Esophagus mucosa (tissue), 1 donor: Measurements from ENCODE around the gene NOM1. TPM values are rescaled to one million over a fixed set of nuclear protein-coding genes. Genes with fewer than 3 reads are reported as not detected.

Experiments used
- ATAC-seq: fragments of 200-7000 bp; cut with Tn5 transposase; one replicate; pipeline ENCODE4 v1.9.1; 2020
- total RNA-seq: library from RNA; stranded (reverse); gene quantifications from one replicate; pipeline ENCODE4 v1.2.4, GENCODE V29; 2023
- donor health status: DM: yes; HTN: yes; CAD: no.

The NOM1 gene
- total RNA-seq, 1 donor from 2014 or later = 11.9 TPM

- ATAC-seq = no peak
These were observed 34.8 kb downstream of the NOM1 start for GRCh38 chr7:156984174-156984891.

- peak; percentile 27 for ATAC-seq
These were observed 35.8 kb downstream of the NOM1 start for GRCh38 chr7:156985101-156985992.

GRCh38 chr7:156986378-156986777, 36.9 kb downstream of the NOM1 start:
- no peak for ATAC-seq

GRCh38 chr7:156988343-156989185, 39.1 kb downstream of the NOM1 start:
- no peak for ATAC-seq

GRCh38 chr7:156989766-156990535, 40.4 kb downstream of the NOM1 start:
- ATAC-seq = no peak

GRCh38 chr7:156993021-156993924, 43.8 kb downstream of the NOM1 start:
- no peak for ATAC-seq

- no peak for ATAC-seq
These were observed 44.4 kb downstream of the NOM1 start for GRCh38 chr7:156993925-156994235.

GRCh38 chr7:156994417-156994816, 44.9 kb downstream of the NOM1 start:
- no peak for ATAC-seq

GRCh38 chr7:156998988-156999957, 49.8 kb downstream of the NOM1 start:
- ATAC-seq = peak; percentile 34

GRCh38 chr7:156999958-157000726, 50.6 kb downstream of the NOM1 start:
- peak; percentile 27 for ATAC-seq

GRCh38 chr7:157000741-157001653, 51.5 kb downstream of the NOM1 start:
- no peak for ATAC-seq

- no peak for ATAC-seq
These were observed 52.7 kb downstream of the NOM1 start for GRCh38 chr7:157001920-157002818.

GRCh38 chr7:157002819-157003421, 53.4 kb downstream of the NOM1 start:
- ATAC-seq = no peak

- ATAC-seq = no peak
These were observed 53.9 kb downstream of the NOM1 start for GRCh38 chr7:157003445-157003755.

- peak; percentile 21 for ATAC-seq
These were observed 54.4 kb downstream of the NOM1 start for GRCh38 chr7:157003756-157004520.
